ENCODE data around the gene HLX.

Gene HLX

DNA sequence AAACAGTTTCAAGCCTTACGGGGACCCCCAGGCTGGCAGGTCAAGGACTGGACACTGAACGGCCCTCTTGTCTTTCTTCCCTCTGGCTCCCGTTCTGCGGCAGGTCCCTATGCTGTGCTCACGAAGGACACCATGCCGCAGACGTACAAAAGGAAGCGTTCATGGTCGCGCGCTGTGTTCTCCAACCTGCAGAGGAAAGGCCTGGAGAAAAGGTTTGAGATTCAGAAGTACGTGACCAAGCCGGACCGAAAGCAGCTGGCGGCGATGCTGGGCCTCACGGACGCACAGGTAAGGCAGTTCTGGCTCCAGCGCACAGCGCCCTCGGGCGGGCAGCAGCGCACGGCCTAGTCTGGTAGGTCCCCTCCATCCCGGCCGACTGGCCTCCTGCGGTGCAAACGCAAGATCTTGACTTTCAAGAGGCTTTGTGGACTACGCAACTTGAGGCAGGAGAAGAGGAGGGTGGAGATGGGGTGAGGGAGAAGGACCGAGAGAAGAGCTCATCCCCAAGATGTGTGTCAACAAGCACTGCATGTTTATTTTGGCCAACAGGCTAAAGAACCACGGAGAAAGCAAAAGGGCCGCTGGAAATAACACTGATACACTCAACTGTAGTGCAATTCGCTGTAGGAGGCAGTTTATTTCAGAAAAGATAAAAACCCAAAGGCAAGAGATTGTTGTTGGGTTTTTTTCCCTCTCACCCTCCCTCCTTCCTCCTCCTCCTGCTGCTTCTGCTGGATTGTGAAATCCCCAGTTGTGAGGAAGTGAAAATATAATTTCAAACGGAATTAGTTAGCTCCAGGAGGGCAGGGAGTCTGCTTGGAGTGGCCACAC, 3.0 kb downstream of the HLX start:
- DNase-seq, result no peak

- peak; percentile 13 for DNase-seq
Observed at GRCh38 chr1:220884109-220884980, 5.1 kb downstream of the HLX start.

- DNase-seq, result no peak
Observed at GRCh38 chr1:220884981-220885918, 6.0 kb downstream of the HLX start.

DNA sequence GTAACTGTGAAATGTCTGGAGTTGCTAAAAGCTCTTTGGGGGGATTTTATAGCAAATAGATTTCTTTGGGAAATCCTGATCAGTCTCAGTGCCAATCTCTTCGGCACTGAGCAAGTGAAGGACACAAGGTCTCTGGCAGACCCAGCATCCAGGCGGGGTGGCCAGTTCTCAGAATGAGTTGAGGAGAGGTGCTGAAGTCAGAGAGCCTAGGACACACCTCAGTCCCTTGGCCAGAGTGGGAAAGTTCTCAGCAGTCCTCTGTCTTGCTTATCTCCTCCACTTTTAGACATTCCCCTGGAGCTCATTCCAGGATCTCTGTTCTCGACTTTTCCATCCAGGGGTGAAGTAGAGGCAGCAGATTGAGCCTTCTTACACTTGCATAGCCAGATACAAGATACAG, 6.7 kb downstream of the HLX start:
- DNase-seq, result no peak

- no peak for DNase-seq
Observed at GRCh38 chr1:220886470-220887201, 7.4 kb downstream of the HLX start.

- no peak for DNase-seq
Observed at GRCh38 chr1:220887202-220887519, 7.9 kb downstream of the HLX start.

- DNase-seq, result no peak
Observed at GRCh38 chr1:220887520-220888416, 8.5 kb downstream of the HLX start.

GRCh38 chr1:220888417-220888986, 9.3 kb downstream of the HLX start:
- DNase-seq, result no peak

- DNase-seq, result no peak
Observed at GRCh38 chr1:220889333-220889732, 10.1 kb downstream of the HLX start.

DNA sequence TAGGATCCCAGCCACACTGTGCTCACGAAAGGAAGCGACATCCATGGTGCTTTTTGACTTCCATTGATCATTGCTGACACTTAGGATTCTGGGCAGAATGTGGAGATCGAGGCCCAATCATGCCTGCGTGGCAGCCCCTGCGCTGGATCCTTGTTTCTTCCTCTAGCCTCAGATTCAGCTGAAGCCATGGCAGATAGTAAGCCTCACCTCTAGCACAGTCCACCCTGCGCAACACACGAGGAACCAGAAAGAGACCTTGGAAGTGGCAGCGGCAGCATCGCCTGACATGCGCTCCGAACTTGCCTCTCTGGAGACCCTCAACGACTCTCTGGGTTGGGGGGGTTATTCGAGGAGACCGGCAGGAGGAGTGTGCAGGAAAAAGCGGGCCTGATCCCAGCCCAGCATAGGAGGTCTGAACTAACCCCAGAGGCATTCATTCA, 10.6 kb downstream of the HLX start:
- DNase-seq, result no peak

GRCh38 chr1:220890602-220891001, 11.4 kb downstream of the HLX start:
- no peak for DNase-seq

DNA sequence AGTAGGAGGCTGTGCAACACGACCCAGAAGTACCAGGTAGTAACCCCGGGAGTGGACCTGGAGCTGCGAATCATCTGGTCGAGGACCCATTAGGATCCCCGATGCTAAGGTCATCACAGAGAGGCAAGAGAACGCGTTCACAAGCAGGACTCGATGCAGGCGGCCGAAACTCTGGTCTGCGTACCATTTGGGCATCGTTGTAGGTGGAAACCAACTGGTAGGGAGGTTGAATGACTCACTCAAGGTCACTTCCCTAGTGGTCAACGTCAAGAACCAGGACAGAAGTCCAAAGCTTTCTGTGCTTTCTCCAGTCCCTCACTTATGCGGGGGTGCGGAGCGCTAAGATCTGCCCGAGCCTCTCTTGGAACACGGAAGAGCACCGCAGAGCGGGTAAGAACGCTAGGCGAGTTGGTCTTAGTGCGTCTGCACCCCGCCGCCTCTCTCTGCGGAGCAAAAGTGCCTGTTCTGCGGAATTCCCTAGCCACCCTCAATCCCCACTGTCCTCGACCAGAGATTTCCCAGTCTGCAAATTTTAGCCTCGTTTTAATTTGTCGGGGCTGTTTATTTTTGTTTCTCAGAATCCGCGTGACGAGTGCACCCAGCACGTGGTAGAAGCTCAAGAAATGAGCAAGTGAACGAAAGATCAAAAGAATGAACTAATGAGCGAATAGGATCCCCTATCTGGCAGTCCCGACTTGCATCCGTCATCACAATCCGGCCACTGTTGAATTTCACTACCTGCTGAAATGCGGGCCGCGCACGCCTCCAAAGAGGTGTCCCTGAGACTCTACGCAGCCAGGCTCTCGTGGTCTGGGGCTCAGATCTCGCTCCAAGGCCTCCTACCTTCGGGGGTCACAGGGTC, 12.2 kb downstream of the HLX start:
- DNase-seq, result no peak

GRCh38 chr1:220892086-220892376, 12.8 kb downstream of the HLX start:
- DNase-seq, result no peak

GRCh38 chr1:220892997-220893700, 13.9 kb downstream of the HLX start:
- no peak for DNase-seq

GRCh38 chr1:220893701-220894024, 14.4 kb downstream of the HLX start:
- no peak for DNase-seq

GRCh38 chr1:220894025-220894923, 15.0 kb downstream of the HLX start:
- no peak for DNase-seq

DNA sequence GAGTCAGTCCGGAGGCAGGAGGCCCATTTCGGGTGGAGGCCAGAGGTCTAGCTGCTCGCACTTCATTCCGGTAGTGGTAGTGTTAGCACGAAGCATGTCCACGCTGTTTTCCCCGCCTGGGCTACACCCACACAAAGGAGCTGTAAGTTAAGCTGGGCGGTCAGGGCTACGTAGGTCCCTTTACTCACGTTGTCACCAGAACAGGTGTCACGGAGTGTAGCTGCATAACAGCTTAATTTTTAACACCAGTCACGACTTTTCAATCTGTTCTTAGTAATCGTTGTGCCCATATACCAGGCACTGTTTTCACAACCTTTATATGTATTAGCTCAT, 15.6 kb downstream of the HLX start:
- no peak for DNase-seq

DNA sequence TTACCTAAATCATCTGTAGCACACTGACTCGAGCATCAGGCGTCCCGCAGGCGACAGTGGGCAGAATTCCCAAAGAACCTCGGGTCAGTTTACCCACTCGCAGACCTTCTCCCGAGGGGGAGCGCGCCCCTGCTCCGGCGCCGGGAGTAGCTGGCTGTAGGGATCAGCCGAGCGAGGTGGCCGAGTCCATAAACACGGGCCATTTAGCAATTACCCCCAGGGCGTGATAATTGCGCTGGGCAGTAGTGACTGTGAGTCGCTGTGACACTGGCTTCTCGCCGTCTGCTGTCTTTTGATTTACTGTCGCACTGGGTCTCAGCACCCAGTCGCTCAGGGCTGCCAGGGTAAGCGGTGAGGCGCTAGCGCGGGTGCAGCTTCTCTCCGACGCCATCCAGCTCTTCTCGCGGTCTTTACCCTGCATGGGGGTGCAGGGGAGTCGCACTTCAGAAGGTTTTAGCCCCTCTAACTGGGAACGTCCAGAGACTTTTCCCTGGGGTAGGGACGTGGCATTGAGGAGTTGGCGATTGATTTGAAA, 16.2 kb downstream of the HLX start:
- DNase-seq, result no peak
